ENCODE data around the gene ELP4. TPM values are rescaled to one million over a fixed set of nuclear protein-coding genes. Genes with fewer than 3 reads are reported as not detected.

Gene ELP4
- total and polyA plus RNA-seq, 2 experiments from 2014 or later = 12.3 to 25.1 TPM

DNA sequence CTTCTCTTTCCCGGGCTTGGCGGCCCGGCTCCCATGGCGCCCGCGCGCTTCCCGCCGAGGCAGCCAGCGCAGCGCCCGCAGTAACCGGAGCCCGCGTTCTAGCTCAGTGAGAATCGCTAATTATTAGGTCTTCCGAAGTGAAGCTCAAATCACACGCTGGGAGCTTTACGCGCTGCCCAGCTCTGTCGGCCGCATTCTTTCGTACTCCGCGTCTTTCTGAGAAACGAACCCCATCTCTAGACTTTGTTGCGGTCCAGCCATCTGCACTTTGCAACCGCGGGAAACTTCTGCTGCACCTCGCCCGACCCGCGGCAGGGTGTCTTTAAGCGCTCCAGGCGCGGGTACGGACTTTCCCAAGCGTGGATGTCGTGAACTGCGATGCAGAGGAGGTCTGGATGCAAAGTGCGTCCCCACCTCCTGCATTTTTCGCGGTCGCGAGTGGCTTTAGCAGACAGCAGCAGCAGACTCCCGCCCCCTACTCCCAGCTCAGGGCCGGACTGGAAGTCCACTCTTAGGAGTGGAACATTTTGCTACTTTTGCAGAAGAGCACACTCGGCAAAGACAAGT, 307.6 kb downstream of the ELP4 start:
- no peaks in the 10 kb centered on the region for H3K9me2 ChIP-seq (replicated peaks; ENCODE audit: insufficient read depth)
- no peak for DNase-seq (ENCODE audit: low spot score)
- 2% methylated on average over 46 of the region's 48 CpGs for WGBS (ENCODE audit: low lambda C conversion rate, missing lambda C conversion rate)
- H3K36me3 ChIP-seq (replicated peaks; ENCODE audit: insufficient read depth, low read depth) = no peaks in the 10 kb centered on the region
- peak overlapping the region; percentile 71 for H2AFZ ChIP-seq
- no peaks in the 10 kb centered on the region for H3K79me2 ChIP-seq
- peaks cover 100% of the 10 kb centered on the region for H3K27me3 ChIP-seq
- peaks cover 38% of the 10 kb centered on the region for H3K4me1 ChIP-seq (ENCODE audit: insufficient read depth)
- TF ChIP-seq, protein P1, sequence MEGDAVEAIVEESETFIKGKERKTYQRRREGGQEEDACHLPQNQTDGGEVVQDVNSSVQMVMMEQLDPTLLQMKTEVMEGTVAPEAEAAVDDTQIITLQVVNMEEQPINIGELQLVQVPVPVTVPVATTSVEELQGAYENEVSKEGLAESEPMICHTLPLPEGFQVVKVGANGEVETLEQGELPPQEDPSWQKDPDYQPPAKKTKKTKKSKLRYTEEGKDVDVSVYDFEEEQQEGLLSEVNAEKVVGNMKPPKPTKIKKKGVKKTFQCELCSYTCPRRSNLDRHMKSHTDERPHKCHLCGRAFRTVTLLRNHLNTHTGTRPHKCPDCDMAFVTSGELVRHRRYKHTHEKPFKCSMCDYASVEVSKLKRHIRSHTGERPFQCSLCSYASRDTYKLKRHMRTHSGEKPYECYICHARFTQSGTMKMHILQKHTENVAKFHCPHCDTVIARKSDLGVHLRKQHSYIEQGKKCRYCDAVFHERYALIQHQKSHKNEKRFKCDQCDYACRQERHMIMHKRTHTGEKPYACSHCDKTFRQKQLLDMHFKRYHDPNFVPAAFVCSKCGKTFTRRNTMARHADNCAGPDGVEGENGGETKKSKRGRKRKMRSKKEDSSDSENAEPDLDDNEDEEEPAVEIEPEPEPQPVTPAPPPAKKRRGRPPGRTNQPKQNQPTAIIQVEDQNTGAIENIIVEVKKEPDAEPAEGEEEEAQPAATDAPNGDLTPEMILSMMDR (IDR thresholded peaks at IDR 0.05; ENCODE audit: poor library complexity) = no peak
- TF ChIP-seq EZH2 (IDR thresholded peaks at IDR 0.05; ENCODE audit: borderline replicate concordance) (peak; percentile 99), EZH2phosphoT487 (IDR thresholded peaks at IDR 0.05; ENCODE audit: low read depth, severe bottlenecking, unreplicated experiment) (peak; percentile 63)
- no peak overlapping the region for H3K4me3 ChIP-seq
- peak overlapping the region; percentile 73 for H3K4me2 ChIP-seq
- no peaks in the 10 kb centered on the region for H4K20me1 ChIP-seq (ENCODE audit: insufficient read depth, poor library complexity, severe bottlenecking)
- no peaks in the 10 kb centered on the region for H3K9me3 ChIP-seq (ENCODE audit: low read depth)
- H3K27ac ChIP-seq = no peak overlapping the region

DNA sequence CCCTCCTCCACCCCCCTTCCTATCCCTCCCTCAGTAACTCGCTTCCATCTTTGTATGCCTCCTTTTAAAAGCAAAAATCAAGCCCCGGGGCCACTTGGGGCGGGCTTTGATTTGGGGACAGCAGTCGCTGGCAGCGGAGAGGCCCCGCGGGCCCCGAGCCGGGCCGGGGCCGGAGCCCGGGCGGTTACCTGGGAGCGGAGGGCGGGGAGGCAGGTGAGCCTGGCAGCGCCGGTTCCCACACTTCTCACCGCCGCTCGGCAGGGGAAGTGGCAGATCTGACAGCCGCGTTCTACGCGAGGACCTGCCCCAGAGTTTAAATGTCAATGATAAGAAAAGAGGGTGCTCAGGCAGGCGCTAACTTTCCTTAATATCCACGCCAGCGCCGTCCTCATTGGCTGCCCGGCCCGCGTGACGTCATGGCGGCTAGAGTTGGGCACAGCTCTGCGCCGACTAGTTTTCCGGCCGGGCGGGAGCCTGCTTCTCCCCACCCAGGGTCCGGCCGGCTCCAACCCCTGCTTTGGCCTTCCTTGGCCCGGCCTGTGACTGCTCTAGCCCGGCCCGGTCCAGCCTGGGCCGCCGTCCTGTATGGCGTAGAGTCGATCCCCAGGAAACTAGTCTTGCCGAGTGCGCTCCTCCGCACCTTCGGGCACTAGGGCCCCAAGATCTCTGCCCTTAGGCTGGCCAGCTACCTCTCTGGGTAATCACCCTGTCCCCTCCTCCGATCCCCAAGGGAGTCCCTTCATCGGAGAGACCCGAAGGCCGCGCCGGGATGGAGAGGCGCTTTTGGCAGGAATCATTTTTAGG, 308.3 kb downstream of the ELP4 start:
- Histone ChIP-seq H3K4me3 (no peak overlapping the region), H3K27me3 (peaks cover 100% of the 10 kb centered on the region), H4K20me1 (ENCODE audit: insufficient read depth, poor library complexity, severe bottlenecking) (no peaks in the 10 kb centered on the region), H3K9me2 (replicated peaks; ENCODE audit: insufficient read depth) (no peaks in the 10 kb centered on the region), H3K4me2 (peak overlapping the region; percentile 73), H3K9me3 (ENCODE audit: low read depth) (no peaks in the 10 kb centered on the region), H3K79me2 (no peaks in the 10 kb centered on the region), H3K4me1 (ENCODE audit: insufficient read depth) (peaks cover 34% of the 10 kb centered on the region), H3K27ac (no peak overlapping the region), H2AFZ (peak overlapping the region; percentile 71), H3K36me3 (replicated peaks; ENCODE audit: insufficient read depth, low read depth) (no peaks in the 10 kb centered on the region)
- 1% methylated on average over 56 of the region's 58 CpGs for WGBS (ENCODE audit: low lambda C conversion rate, missing lambda C conversion rate)
- TF ChIP-seq EZH2 (IDR thresholded peaks at IDR 0.05; ENCODE audit: borderline replicate concordance) (peak; percentile 88), EZH2phosphoT487 (IDR thresholded peaks at IDR 0.05; ENCODE audit: low read depth, severe bottlenecking, unreplicated experiment) (peak; percentile 49)
- TF ChIP-seq, protein P1 (IDR thresholded peaks at IDR 0.05; ENCODE audit: poor library complexity) = no peak
- DNase-seq (ENCODE audit: low spot score) = no peak

DNA sequence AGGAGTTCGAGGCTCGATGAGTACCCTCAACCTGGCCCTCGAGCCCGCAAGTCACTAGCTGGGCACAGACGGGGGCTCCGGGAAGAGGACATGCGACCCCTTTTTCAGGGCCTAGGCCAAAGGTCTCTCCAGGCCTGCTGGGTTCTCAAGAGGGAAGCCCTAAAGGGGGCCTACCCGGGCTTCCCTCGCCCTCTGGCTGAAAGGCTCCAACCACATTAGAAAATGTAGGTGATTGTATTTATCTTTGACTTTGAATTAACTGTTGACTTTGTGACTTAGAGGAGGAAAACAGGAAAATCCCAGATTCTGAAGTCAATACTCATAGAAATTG, 308.8 kb downstream of the ELP4 start:
- Histone ChIP-seq H3K36me3 (replicated peaks; ENCODE audit: insufficient read depth, low read depth) (no peaks in the 10 kb centered on the region), H3K4me2 (no peak overlapping the region), H3K27me3 (peaks cover 100% of the 10 kb centered on the region), H2AFZ (peak overlapping the region; percentile 71), H4K20me1 (ENCODE audit: insufficient read depth, poor library complexity, severe bottlenecking) (no peaks in the 10 kb centered on the region), H3K9me3 (ENCODE audit: low read depth) (no peaks in the 10 kb centered on the region), H3K27ac (no peak overlapping the region), H3K4me3 (no peak overlapping the region), H3K9me2 (replicated peaks; ENCODE audit: insufficient read depth) (no peaks in the 10 kb centered on the region), H3K79me2 (no peaks in the 10 kb centered on the region), H3K4me1 (ENCODE audit: insufficient read depth) (peaks cover 31% of the 10 kb centered on the region)
- DNase-seq (ENCODE audit: low spot score) = no peak
- TF ChIP-seq EZH2phosphoT487 (IDR thresholded peaks at IDR 0.05; ENCODE audit: low read depth, severe bottlenecking, unreplicated experiment) (no peak), EZH2 (IDR thresholded peaks at IDR 0.05; ENCODE audit: borderline replicate concordance) (no peak)
- TF ChIP-seq, protein P1 (IDR thresholded peaks at IDR 0.05; ENCODE audit: poor library complexity) = no peak
- 7% methylated on average over 9 of the region's 9 CpGs for WGBS (ENCODE audit: low lambda C conversion rate, missing lambda C conversion rate)
